Measurements from ENCODE around the gene NKAPD1. TPM values are rescaled to one million over a fixed set of nuclear protein-coding genes. Genes with fewer than 3 reads are reported as not detected.

Gene NKAPD1
- total and polyA plus RNA-seq, 2 of the 13 experiments (the other 11 are each of a cell fraction or from before 2014, with no cell fraction given), result 11.2 to 22.5 TPM

GRCh38 chr11:112024773-112025678 is 49.1 kb upstream of the NKAPD1 start, which contains the start of gene DLAT (continued):
- no peak; the same call in 1 of the 2 replicates for TF ChIP-seq ZNF83 (CRISPR knock-in tag; IDR thresholded peaks at IDR 0.05; ENCODE audit: borderline replicate concordance)
- no peak for TF ChIP-seq ZUFSP (CRISPR knock-in tag; IDR thresholded peaks at IDR 0.05; ENCODE audit: borderline replicate concordance)
- peak; percentile 93 for TF ChIP-seq ZNF274 (CRISPR knock-in tag; IDR thresholded peaks at IDR 0.05)
- no peak for TF ChIP-seq BCLAF1 (IDR thresholded peaks at IDR 0.05)
- peak; percentile 69; the same call in 1 of the 2 replicates for TF ChIP-seq ZNF776 (CRISPR knock-in tag; IDR thresholded peaks at IDR 0.05)
- no peak for TF ChIP-seq RFX5 (IDR thresholded peaks at IDR 0.05; ENCODE audit: low read depth, low read length)
- no peak for TF ChIP-seq ZNF550 (CRISPR knock-in tag; IDR thresholded peaks at IDR 0.05; ENCODE audit: borderline replicate concordance)
- TF ChIP-seq ZNF781 (CRISPR knock-in tag; IDR thresholded peaks at IDR 0.05; ENCODE audit: borderline replicate concordance, not compliant biosample characterization), result peak; percentile 81
- TF ChIP-seq ATF4 (CRISPR knock-in tag; IDR thresholded peaks at IDR 0.05), result peak in 1 of 2 experiments; percentile 77; a peak in 2 of 4 replicates
- TF ChIP-seq ZNF383 (CRISPR knock-in tag; IDR thresholded peaks at IDR 0.05; ENCODE audit: borderline replicate concordance), result no peak; the same call in 1 of the 2 replicates
- TF ChIP-seq YY1 (IDR thresholded peaks at IDR 0.05; ENCODE audit: insufficient read depth, insufficient replicate concordance, low read depth, low read length), result peak; percentile 36
- no peak for TF ChIP-seq NPAS2 (CRISPR knock-in tag; IDR thresholded peaks at IDR 0.05; ENCODE audit: borderline replicate concordance)
- TF ChIP-seq DRAP1 (CRISPR knock-in tag; IDR thresholded peaks at IDR 0.05), result peak; percentile 79; the same call in 1 of the 2 replicates
- peak; percentile 36; the same call in 1 of the 2 replicates for TF ChIP-seq MED13 (CRISPR knock-in tag; IDR thresholded peaks at IDR 0.05)
- peak; percentile 92 for TF ChIP-seq SAP130 (CRISPR knock-in tag; IDR thresholded peaks at IDR 0.05; ENCODE audit: low read depth)
- peak; percentile 99 for TF ChIP-seq KDM2A (CRISPR knock-in tag; IDR thresholded peaks at IDR 0.05; ENCODE audit: borderline replicate concordance, low read depth)
- peak; percentile 90; the same call in 1 of the 2 replicates for TF ChIP-seq ZNF704 (CRISPR knock-in tag; IDR thresholded peaks at IDR 0.05; ENCODE audit: borderline replicate concordance)
- peak; percentile 84; the same call in 1 of the 2 replicates for TF ChIP-seq JUN (CRISPR knock-in tag; IDR thresholded peaks at IDR 0.05)
- TF ChIP-seq SMYD3 (CRISPR knock-in tag; IDR thresholded peaks at IDR 0.05), result peak; percentile 73; the same call in 1 of the 2 replicates
